ENCODE results near the gene TSPAN5. TPM values are rescaled to one million over a fixed set of nuclear protein-coding genes. Genes with fewer than 3 reads are reported as not detected.

The TSPAN5 gene
- polyA plus RNA-seq, 2 donors = 8.8 to 9.8 TPM

DNA sequence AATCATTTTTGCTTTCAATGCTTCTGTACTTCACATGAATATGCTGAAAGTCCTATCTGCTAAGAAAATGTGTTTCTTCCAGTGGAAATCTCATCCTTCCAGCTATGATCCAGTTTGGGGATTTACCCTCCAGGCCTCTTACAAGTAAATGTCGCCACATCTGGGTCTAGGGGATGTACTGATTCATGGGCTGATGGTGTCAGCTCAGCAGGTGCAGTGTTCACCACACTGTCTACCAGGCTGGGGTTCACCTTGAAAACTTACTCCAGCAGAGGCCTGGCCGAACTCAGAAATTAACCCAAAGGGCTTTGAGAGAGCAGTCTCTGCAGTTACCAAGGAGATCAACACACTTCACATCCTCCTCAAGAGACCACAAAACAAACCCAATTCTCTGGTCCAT is 154.3 kb downstream of the TSPAN5 start:
- Histone ChIP-seq H3K36me3 (ENCODE audit: control insufficient read depth in 2 of 2, insufficient read depth in 2 of 2, low read length in 1 of 2) (peaks cover 0 to 2% of the 10 kb centered on the region in 2 donors), H3K4me3 (ENCODE audit: low read depth in 1 of 2, low read length in 2 of 2) (no peak overlapping the region), H3K27me3 (ENCODE audit: control insufficient read depth in 1 of 2, insufficient read depth in 2 of 2, low read length in 2 of 2) (no peaks in the 10 kb centered on the region), H3K9me3 (ENCODE audit: control insufficient read depth in 2 of 2, insufficient read depth in 1 of 2, low read depth in 1 of 2, low read length in 1 of 2) (no peaks in the 10 kb centered on the region), H3K27ac (ENCODE audit: low read depth in 2 of 2, low read length in 1 of 2) (no peak overlapping the region), H3K4me1 (ENCODE audit: control insufficient read depth in 2 of 2, insufficient read depth in 2 of 2, low read length in 1 of 2) (peaks cover 0 to 4% of the 10 kb centered on the region in 2 donors)
- 98 to 99% methylated on average over 2 of the region's 2 CpGs for WGBS, 2 donors

DNA sequence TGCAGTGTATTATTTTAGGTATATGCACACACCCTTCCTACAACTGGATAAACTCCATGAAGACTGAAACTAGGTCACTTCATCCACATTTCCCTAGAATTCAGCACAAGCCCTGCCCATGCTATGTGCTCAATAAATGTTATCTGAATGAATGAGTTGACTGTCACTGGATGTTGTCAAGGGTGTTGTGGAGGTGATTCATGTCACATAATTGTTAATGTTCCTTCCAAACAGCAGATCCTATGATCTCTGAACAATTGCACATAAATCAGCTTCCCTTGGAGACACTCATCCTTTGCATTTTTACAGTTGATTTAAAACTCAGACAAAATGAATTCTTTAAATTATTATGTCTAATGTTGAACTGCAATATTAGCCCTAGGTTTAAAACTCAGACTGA is 154.7 kb downstream of the TSPAN5 start:
- peaks cover 0 to 2% of the 10 kb centered on the region in 2 donors for H3K36me3 ChIP-seq (ENCODE audit: control insufficient read depth in 2 of 2, insufficient read depth in 2 of 2, low read length in 1 of 2)
- no peak overlapping the region for H3K27ac ChIP-seq (ENCODE audit: low read depth in 2 of 2, low read length in 1 of 2)
- no peaks in the 10 kb centered on the region for H3K9me3 ChIP-seq (ENCODE audit: control insufficient read depth in 2 of 2, insufficient read depth in 1 of 2, low read depth in 1 of 2, low read length in 1 of 2)
- peaks cover 0 to 4% of the 10 kb centered on the region in 2 donors for H3K4me1 ChIP-seq (ENCODE audit: control insufficient read depth in 2 of 2, insufficient read depth in 2 of 2, low read length in 1 of 2)
- no peak overlapping the region for H3K4me3 ChIP-seq (ENCODE audit: low read depth in 1 of 2, low read length in 2 of 2)
- H3K27me3 ChIP-seq (ENCODE audit: control insufficient read depth in 1 of 2, insufficient read depth in 2 of 2, low read length in 2 of 2) = no peaks in the 10 kb centered on the region

DNA sequence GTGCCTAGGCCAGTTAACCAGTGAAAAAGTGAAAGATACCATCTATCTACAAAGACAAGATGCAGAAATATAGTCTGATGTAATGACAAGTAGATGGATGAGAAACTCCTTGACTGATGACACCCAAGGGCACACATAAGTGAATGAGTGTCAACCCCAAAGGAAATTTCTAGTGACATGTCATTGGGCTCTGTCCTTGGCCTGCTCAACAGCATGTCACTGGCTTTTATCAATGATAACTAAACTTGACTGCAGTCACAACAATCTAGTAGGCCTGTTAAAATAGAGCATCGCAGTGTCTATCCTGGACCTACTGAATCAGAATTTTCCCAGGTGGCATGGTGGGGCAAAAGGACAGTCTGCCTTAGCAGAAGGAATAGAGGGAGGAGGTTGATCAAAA is 155.8 kb downstream of the TSPAN5 start:
- Histone ChIP-seq H3K4me1 (ENCODE audit: control insufficient read depth in 2 of 2, insufficient read depth in 2 of 2, low read length in 1 of 2) (peaks cover 0 to 4% of the 10 kb centered on the region in 2 donors), H3K4me3 (ENCODE audit: low read depth in 1 of 2, low read length in 2 of 2) (no peak overlapping the region), H3K27ac (ENCODE audit: low read depth in 2 of 2, low read length in 1 of 2) (no peak overlapping the region), H3K27me3 (ENCODE audit: control insufficient read depth in 1 of 2, insufficient read depth in 2 of 2, low read length in 2 of 2) (no peaks in the 10 kb centered on the region), H3K36me3 (ENCODE audit: control insufficient read depth in 2 of 2, insufficient read depth in 2 of 2, low read length in 1 of 2) (peaks cover 0 to 2% of the 10 kb centered on the region in 2 donors), H3K9me3 (ENCODE audit: control insufficient read depth in 2 of 2, insufficient read depth in 1 of 2, low read depth in 1 of 2, low read length in 1 of 2) (no peaks in the 10 kb centered on the region)
- 97 to 98% methylated on average over 1 of the region's 1 CpG for WGBS, 2 donors

DNA sequence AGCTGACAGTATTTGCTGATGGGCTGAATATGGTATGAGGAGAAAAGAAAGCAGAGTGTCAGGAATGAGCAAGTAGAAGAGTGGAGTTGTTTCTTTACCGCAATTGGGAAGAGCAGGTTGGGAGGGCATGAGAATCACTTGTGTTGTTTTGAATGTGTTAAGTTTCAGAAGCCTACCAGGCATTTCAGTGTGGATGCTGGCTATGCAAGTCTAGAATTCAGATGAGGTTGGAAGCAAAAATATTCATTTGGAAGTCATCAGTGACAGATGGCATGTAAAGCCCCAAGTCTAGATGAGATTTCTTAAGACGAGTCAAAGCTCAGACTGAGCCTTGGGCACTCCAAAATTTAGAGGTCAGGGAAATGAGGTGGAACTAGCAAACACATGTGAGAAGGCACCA is 156.4 kb downstream of the TSPAN5 start:
- WGBS, 2 donors = 86 to 95% methylated on average over 2 of the region's 2 CpGs
- no peaks in the 10 kb centered on the region for H3K27me3 ChIP-seq (ENCODE audit: control insufficient read depth in 1 of 2, insufficient read depth in 2 of 2, low read length in 2 of 2)
- no peak overlapping the region for H3K27ac ChIP-seq (ENCODE audit: low read depth in 2 of 2, low read length in 1 of 2)
- H3K4me1 ChIP-seq (ENCODE audit: control insufficient read depth in 2 of 2, insufficient read depth in 2 of 2, low read length in 1 of 2) = peaks cover 0 to 4% of the 10 kb centered on the region in 2 donors
- H3K36me3 ChIP-seq (ENCODE audit: control insufficient read depth in 2 of 2, insufficient read depth in 2 of 2, low read length in 1 of 2) = peaks cover 0 to 2% of the 10 kb centered on the region in 2 donors
- no peaks in the 10 kb centered on the region for H3K9me3 ChIP-seq (ENCODE audit: control insufficient read depth in 2 of 2, insufficient read depth in 1 of 2, low read depth in 1 of 2, low read length in 1 of 2)
- no peak overlapping the region for H3K4me3 ChIP-seq (ENCODE audit: low read depth in 1 of 2, low read length in 2 of 2)

DNA sequence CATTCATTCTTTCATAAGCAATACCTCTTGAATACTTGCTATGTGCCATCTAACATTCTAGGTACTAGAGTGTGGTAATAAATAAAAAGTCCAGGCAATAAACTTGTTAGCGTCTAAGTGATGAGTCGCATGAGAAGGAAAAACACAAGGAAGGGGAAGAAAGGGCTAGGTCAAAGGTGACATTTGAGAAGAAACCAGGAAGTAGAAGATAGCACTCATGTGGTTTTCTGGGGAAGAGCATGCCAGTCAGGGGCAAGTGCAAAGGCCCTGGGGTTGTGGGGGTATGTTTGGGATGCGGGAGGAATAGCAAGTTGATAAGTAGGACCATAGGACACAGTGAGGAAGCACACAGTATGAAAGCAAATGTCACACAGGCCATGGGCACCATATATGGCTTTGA is 157.0 kb downstream of the TSPAN5 start:
- H3K4me1 ChIP-seq (ENCODE audit: control insufficient read depth in 2 of 2, insufficient read depth in 2 of 2, low read length in 1 of 2) = peaks cover 0 to 4% of the 10 kb centered on the region in 2 donors
- H3K9me3 ChIP-seq (ENCODE audit: control insufficient read depth in 2 of 2, insufficient read depth in 1 of 2, low read depth in 1 of 2, low read length in 1 of 2) = no peaks in the 10 kb centered on the region
- no peaks in the 10 kb centered on the region for H3K27me3 ChIP-seq (ENCODE audit: control insufficient read depth in 1 of 2, insufficient read depth in 2 of 2, low read length in 2 of 2)
- no peak overlapping the region for H3K4me3 ChIP-seq (ENCODE audit: low read depth in 1 of 2, low read length in 2 of 2)
- WGBS, 2 donors = 92 to 93% methylated on average over 3 of the region's 3 CpGs
- H3K36me3 ChIP-seq (ENCODE audit: control insufficient read depth in 2 of 2, insufficient read depth in 2 of 2, low read length in 1 of 2) = peaks cover 0 to 2% of the 10 kb centered on the region in 2 donors
- no peak overlapping the region for H3K27ac ChIP-seq (ENCODE audit: low read depth in 2 of 2, low read length in 1 of 2)

DNA sequence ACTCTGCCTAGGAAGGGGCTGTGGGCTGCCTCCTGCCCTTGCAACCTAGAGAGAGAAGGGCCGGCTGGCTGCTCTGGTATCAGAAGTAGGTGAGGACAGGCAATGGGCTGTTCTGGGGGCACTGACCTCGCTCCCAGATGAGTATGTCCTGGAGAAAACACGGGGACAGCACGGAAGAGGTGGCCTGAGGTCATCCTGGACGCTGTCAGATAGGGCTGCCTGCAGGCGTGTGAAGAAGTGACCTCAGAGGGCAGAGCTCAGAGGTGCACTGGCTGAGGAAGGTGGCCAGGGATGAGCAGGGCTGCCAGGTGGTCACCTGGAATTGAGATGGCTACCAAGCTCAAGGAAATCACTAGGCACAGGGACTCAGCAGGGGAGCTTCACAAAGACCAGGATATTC is 159.6 kb downstream of the TSPAN5 start:
- H3K9me3 ChIP-seq (ENCODE audit: control insufficient read depth in 2 of 2, insufficient read depth in 1 of 2, low read depth in 1 of 2, low read length in 1 of 2) = no peaks in the 10 kb centered on the region
- peaks cover 0 to 4% of the 10 kb centered on the region in 2 donors for H3K4me1 ChIP-seq (ENCODE audit: control insufficient read depth in 2 of 2, insufficient read depth in 2 of 2, low read length in 1 of 2)
- WGBS, 2 donors = 89 to 92% methylated on average over 6 of the region's 6 CpGs
- H3K4me3 ChIP-seq (ENCODE audit: low read depth in 1 of 2, low read length in 2 of 2) = no peak overlapping the region
- no peaks in the 10 kb centered on the region for H3K27me3 ChIP-seq (ENCODE audit: control insufficient read depth in 1 of 2, insufficient read depth in 2 of 2, low read length in 2 of 2)
- H3K27ac ChIP-seq (ENCODE audit: low read depth in 2 of 2, low read length in 1 of 2) = no peak overlapping the region
- no peaks in the 10 kb centered on the region for H3K36me3 ChIP-seq (ENCODE audit: control insufficient read depth in 2 of 2, insufficient read depth in 2 of 2, low read length in 1 of 2)

DNA sequence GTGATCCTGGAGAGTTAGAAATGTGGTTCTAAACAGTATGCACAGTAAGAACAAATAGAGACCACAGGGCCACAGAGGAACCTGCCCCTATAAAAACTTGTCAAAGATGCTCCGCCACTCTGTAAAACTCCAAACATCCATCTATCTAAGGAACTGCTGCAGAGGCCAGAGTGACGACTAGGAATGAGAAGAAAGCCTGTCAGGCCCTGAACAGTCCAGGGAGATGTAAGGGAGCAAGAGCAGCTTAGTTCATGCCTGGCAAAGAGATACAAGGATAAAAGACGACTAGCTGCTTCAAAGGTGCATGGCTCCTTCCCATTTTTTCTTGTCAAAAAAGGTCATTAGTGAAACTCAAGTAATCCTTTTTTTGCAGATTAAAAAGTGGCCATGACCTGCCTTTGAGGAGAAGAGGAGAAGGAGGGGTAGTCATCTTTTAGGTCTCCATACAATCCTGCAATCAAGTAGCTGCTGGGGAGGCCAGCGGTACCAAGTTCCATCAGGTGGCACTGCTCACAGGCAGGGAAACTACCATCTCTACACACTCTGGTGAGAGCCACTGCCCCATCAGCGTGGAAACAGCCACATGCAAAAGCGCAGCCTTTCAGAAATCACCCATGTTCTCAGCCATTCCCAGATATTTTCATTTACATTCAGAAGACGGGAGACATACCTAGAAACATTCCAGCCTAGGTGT is 162.1 kb downstream of the TSPAN5 start:
- Histone ChIP-seq H3K9me3 (ENCODE audit: control insufficient read depth in 2 of 2, insufficient read depth in 1 of 2, low read depth in 1 of 2, low read length in 1 of 2) (no peaks in the 10 kb centered on the region), H3K27me3 (ENCODE audit: control insufficient read depth in 1 of 2, insufficient read depth in 2 of 2, low read length in 2 of 2) (no peaks in the 10 kb centered on the region), H3K36me3 (ENCODE audit: control insufficient read depth in 2 of 2, insufficient read depth in 2 of 2, low read length in 1 of 2) (no peaks in the 10 kb centered on the region), H3K27ac (ENCODE audit: low read depth in 2 of 2, low read length in 1 of 2) (no peak overlapping the region), H3K4me3 (ENCODE audit: low read depth in 1 of 2, low read length in 2 of 2) (no peak overlapping the region), H3K4me1 (ENCODE audit: control insufficient read depth in 2 of 2, insufficient read depth in 2 of 2, low read length in 1 of 2) (peaks cover 0 to 2% of the 10 kb centered on the region in 2 donors)
- WGBS, 2 donors = 88% methylated on average over 7 of the region's 7 CpGs

DNA sequence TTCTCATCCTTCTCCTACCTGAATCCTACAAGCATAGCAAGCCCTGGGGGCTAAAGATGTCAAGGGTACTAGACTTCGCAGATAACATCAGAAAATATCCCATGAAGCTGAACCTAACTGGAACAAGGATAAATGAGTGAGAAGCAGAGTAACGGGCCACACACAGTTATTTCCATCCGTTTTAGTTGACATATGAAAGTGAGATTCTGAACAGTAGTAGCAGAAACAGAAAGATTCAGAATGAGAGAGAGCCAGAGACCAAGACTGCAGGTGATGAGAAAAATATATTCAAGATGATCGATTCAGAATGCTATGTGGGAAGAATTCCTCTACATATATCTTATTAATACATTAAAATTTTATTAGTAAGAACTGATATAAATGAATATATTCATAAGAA is 165.1 kb downstream of the TSPAN5 start:
- H3K27me3 ChIP-seq (ENCODE audit: control insufficient read depth in 1 of 2, insufficient read depth in 2 of 2, low read length in 2 of 2) = no peaks in the 10 kb centered on the region
- H3K36me3 ChIP-seq (ENCODE audit: control insufficient read depth in 2 of 2, insufficient read depth in 2 of 2, low read length in 1 of 2) = no peaks in the 10 kb centered on the region
- 75% methylated on average over 4 of the region's 4 CpGs for WGBS, 2 donors
- peaks cover 0 to 2% of the 10 kb centered on the region in 2 donors for H3K4me1 ChIP-seq (ENCODE audit: control insufficient read depth in 2 of 2, insufficient read depth in 2 of 2, low read length in 1 of 2)
- no peak overlapping the region for H3K27ac ChIP-seq (ENCODE audit: low read depth in 2 of 2, low read length in 1 of 2)
- no peak overlapping the region for H3K4me3 ChIP-seq (ENCODE audit: low read depth in 1 of 2, low read length in 2 of 2)
- H3K9me3 ChIP-seq (ENCODE audit: control insufficient read depth in 2 of 2, insufficient read depth in 1 of 2, low read depth in 1 of 2, low read length in 1 of 2) = no peaks in the 10 kb centered on the region

DNA sequence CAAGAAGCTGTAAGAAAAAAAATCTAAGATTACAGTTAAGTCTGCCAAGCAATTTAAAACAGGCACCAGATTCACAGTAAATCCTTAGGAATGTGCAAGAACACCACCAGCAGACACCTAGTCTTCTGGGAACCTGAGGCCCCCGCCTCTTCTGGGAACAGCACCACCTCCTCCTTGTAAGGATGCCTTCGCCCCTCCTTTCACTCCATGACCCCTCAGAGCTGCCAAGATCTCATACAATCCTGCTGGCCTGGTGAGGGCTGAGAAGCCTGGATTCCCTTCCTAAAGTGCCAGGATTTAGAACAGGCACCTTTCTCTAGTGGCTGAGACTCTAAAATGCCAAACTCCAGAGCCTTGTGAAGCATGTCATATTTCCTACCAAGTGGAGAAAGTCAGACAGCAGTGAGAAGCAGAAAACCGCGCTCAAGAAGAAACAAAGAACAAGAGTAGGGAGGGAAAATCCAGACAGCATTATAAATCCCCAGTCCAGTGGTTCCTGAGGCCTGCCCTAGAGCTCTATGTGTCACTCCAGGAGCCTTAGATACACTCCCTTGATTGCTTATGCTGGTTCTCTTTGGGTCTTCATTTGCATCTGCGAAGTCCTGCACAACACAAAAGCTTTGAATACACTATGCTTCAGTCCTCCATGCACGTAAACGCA is 166.4 kb downstream of the TSPAN5 start:
- peak overlapping the region in 1 of 2 donors; percentile 55 for H3K27ac ChIP-seq (ENCODE audit: low read depth in 2 of 2, low read length in 1 of 2)
- WGBS, 2 donors = 76 to 77% methylated on average over 7 of the region's 7 CpGs
- H3K4me1 ChIP-seq (ENCODE audit: control insufficient read depth in 2 of 2, insufficient read depth in 2 of 2, low read length in 1 of 2) = peaks cover 0 to 2% of the 10 kb centered on the region in 2 donors

DNA sequence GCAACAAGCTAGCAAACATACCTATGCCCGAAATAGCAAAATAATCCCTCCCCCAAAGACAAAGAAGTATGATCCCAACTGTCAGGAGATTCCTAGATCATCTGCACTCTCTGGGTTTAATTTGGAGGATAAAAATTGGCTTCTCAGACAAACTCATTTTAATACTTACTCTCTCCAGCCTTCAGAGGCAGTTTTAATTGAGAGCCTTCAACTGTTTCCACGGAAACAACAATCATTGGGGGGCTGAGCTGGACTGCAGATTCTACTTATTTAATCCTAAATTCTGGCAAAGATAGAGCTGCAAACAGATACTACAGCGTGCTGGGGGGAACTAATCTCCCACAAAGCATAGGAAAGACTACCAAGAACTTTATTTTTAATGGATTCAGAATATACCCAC is 168.2 kb downstream of the TSPAN5 start:
- no peaks in the 10 kb centered on the region for H3K9me3 ChIP-seq (ENCODE audit: control insufficient read depth in 2 of 2, insufficient read depth in 1 of 2, low read depth in 1 of 2, low read length in 1 of 2)
- no peak overlapping the region for H3K27ac ChIP-seq (ENCODE audit: low read depth in 2 of 2, low read length in 1 of 2)
- H3K4me3 ChIP-seq (ENCODE audit: low read depth in 1 of 2, low read length in 2 of 2) = no peak overlapping the region
- H3K27me3 ChIP-seq (ENCODE audit: control insufficient read depth in 1 of 2, insufficient read depth in 2 of 2, low read length in 2 of 2) = no peaks in the 10 kb centered on the region
- no peaks in the 10 kb centered on the region for H3K36me3 ChIP-seq (ENCODE audit: control insufficient read depth in 2 of 2, insufficient read depth in 2 of 2, low read length in 1 of 2)
- WGBS, 2 donors = 94 to 99% methylated on average over 3 of the region's 3 CpGs
- H3K4me1 ChIP-seq (ENCODE audit: control insufficient read depth in 2 of 2, insufficient read depth in 2 of 2, low read length in 1 of 2) = peaks cover 0 to 2% of the 10 kb centered on the region in 2 donors

More for the DNA sequence above, 166.4 kb downstream of the TSPAN5 start:
- Histone ChIP-seq H3K27me3 (ENCODE audit: control insufficient read depth in 1 of 2, insufficient read depth in 2 of 2, low read length in 2 of 2) (no peaks in the 10 kb centered on the region), H3K9me3 (ENCODE audit: control insufficient read depth in 2 of 2, insufficient read depth in 1 of 2, low read depth in 1 of 2, low read length in 1 of 2) (no peaks in the 10 kb centered on the region), H3K4me3 (ENCODE audit: low read depth in 1 of 2, low read length in 2 of 2) (no peak overlapping the region), H3K36me3 (ENCODE audit: control insufficient read depth in 2 of 2, insufficient read depth in 2 of 2, low read length in 1 of 2) (no peaks in the 10 kb centered on the region)
